Thymus (tissue), 11 donors: ENCODE measurements around the gene BROX. TPM values are rescaled to one million over a fixed set of nuclear protein-coding genes. Genes with fewer than 3 reads are reported as not detected.

ENCODE experiments used
- DNase-seq, 9 donors: peaks; one replicate each; pipeline ENCODE4 v3.0.0-alpha.2; 2013; ENCODE audit warnings: low spot score in 9 of 9, low read depth in 6 of 9, missing footprints in 1 of 9
- H3K27ac ChIP-seq, 2 donors: one replicate each; pipeline ENCODE4 v1.5.1; 2013; ENCODE audit warnings: control low read depth in 1 of 2, low read depth in 1 of 2, low read length in 1 of 2, mild to moderate bottlenecking in 1 of 2, moderate library complexity in 1 of 2
- H3K27me3 ChIP-seq, 2 donors: one replicate each; pipeline ENCODE4 v1.5.1; 2013; ENCODE audit warnings: low read length in 1 of 2; ENCODE audit not compliant: control insufficient read depth in 2 of 2, insufficient read depth in 1 of 2
- H3K36me3 ChIP-seq, 2 donors: one replicate each; pipeline ENCODE4 v1.5.1; 2013; ENCODE audit warnings: low read length in 1 of 2, mild to moderate bottlenecking in 1 of 2, moderate library complexity in 1 of 2; ENCODE audit not compliant: control insufficient read depth in 2 of 2, insufficient read depth in 2 of 2
- H3K4me1 ChIP-seq, 2 donors: one replicate each; pipeline ENCODE4 v1.5.1; 2013; ENCODE audit warnings: low read length in 2 of 2; ENCODE audit not compliant: control insufficient read depth in 2 of 2, insufficient read depth in 2 of 2
- H3K4me3 ChIP-seq, 2 donors: one replicate each; pipeline ENCODE4 v1.5.1; 2013; ENCODE audit warnings: low read length in 2 of 2, control low read depth in 1 of 2, mild to moderate bottlenecking in 1 of 2
- H3K9me3 ChIP-seq, 2 donors: one replicate each; pipeline ENCODE4 v1.5.1; 2013; ENCODE audit warnings: low read length in 1 of 2, mild to moderate bottlenecking in 1 of 2; ENCODE audit not compliant: control insufficient read depth in 2 of 2, insufficient read depth in 1 of 2
- WGBS: extraction: QIAGEN DNeasy Blood & Tissue Kit; methylation state at CpG from one replicate; pipeline ENCODE4 v1.1.7; 2013; 5-methylcytosine and 5-hydroxymethylcytosine counted together
- polyA plus RNA-seq: library from polyadenylated mRNA; stranded (reverse); fragments of 200-250 nt; gene quantifications from one replicate; pipeline ENCODE4 v1.2.3, GENCODE V29; 2013
- total RNA-seq: library from RNA; stranded (reverse); fragments of 120-200 nt; gene quantifications from one replicate; pipeline ENCODE4 v1.2.4, GENCODE V29; 2013
- donor health status: healthy.

BROX gene
- total and polyA plus RNA-seq, 2 donors = 27.5 to 35.8 TPM

GRCh38 chr1:222691016-222691415 is 21.3 kb upstream of the BROX start:
- H3K27ac ChIP-seq = no peak overlapping the region
- no peaks in the 10 kb centered on the region for H3K27me3 ChIP-seq
- 98% methylated on average over 1 of the region's 1 CpG for whole genome bisulfite sequencing
- H3K4me3 ChIP-seq = no peak overlapping the region
- no peaks in the 10 kb centered on the region for H3K4me1 ChIP-seq
- peaks cover 11 to 13% of the 10 kb centered on the region in 2 donors for H3K36me3 ChIP-seq
- no peaks in the 10 kb centered on the region for H3K9me3 ChIP-seq
- no peak for DNase-seq

- DNase-seq = no peak
- H3K27ac ChIP-seq = no peak overlapping the region
- H3K9me3 ChIP-seq = no peaks in the 10 kb centered on the region
- 94% methylated on average over 5 of the region's 5 CpGs for WGBS
- H3K27me3 ChIP-seq = no peaks in the 10 kb centered on the region
- H3K4me3 ChIP-seq = no peak overlapping the region
- peaks cover 4 to 5% of the 10 kb centered on the region in 2 donors for H3K36me3 ChIP-seq
- no peaks in the 10 kb centered on the region for H3K4me1 ChIP-seq
Measured at GRCh38 chr1:222694927-222695326, 17.4 kb upstream of the BROX start.

GRCh38 chr1:222696741-222697140 is 15.6 kb upstream of the BROX start:
- peaks cover 10 to 20% of the 10 kb centered on the region in 2 donors for H3K36me3 ChIP-seq
- 97% methylated on average over 8 of the region's 8 CpGs for WGBS
- H3K27me3 ChIP-seq = no peaks in the 10 kb centered on the region
- no peaks in the 10 kb centered on the region for H3K4me1 ChIP-seq
- no peak overlapping the region for H3K4me3 ChIP-seq
- DNase-seq = no peak
- no peaks in the 10 kb centered on the region for H3K9me3 ChIP-seq
- no peak overlapping the region for H3K27ac ChIP-seq

- H3K4me1 ChIP-seq = no peaks in the 10 kb centered on the region
- no peaks in the 10 kb centered on the region for H3K27me3 ChIP-seq
- H3K9me3 ChIP-seq = no peaks in the 10 kb centered on the region
- H3K27ac ChIP-seq = no peak overlapping the region
- WGBS = 96% methylated on average over 2 of the region's 2 CpGs
- DNase-seq = no peak
- H3K4me3 ChIP-seq = no peak overlapping the region
- H3K36me3 ChIP-seq = peaks cover 10 to 23% of the 10 kb centered on the region in 2 donors
Measured at GRCh38 chr1:222697203-222697602, 15.2 kb upstream of the BROX start.

GRCh38 chr1:222697826-222698225 is 14.5 kb upstream of the BROX start:
- 97% methylated on average over 2 of the region's 2 CpGs for WGBS
- Histone ChIP-seq H3K4me1 (no peaks in the 10 kb centered on the region), H3K36me3 (peaks cover 10 to 29% of the 10 kb centered on the region in 2 donors), H3K27ac (no peak overlapping the region), H3K4me3 (no peak overlapping the region), H3K9me3 (no peaks in the 10 kb centered on the region), H3K27me3 (no peaks in the 10 kb centered on the region)
- DNase-seq = no peak

GRCh38 chr1:222702210-222702609 is 10.2 kb upstream of the BROX start:
- Histone ChIP-seq H3K4me3 (no peak overlapping the region), H3K27ac (no peak overlapping the region), H3K9me3 (peaks cover 0 to 4% of the 10 kb centered on the region in 2 donors), H3K36me3 (peaks cover 10 to 29% of the 10 kb centered on the region in 2 donors), H3K27me3 (no peaks in the 10 kb centered on the region), H3K4me1 (no peaks in the 10 kb centered on the region)
- DNase-seq = no peak
- 98% methylated on average over 4 of the region's 4 CpGs for WGBS

GRCh38 chr1:222704260-222704659 is 8.1 kb upstream of the BROX start:
- Histone ChIP-seq H3K27ac (no peak overlapping the region), H3K36me3 (peaks cover 10 to 26% of the 10 kb centered on the region in 2 donors), H3K27me3 (no peaks in the 10 kb centered on the region), H3K9me3 (peaks cover 0 to 4% of the 10 kb centered on the region in 2 donors), H3K4me1 (no peaks in the 10 kb centered on the region), H3K4me3 (no peak overlapping the region)
- 99% methylated on average over 1 of the region's 1 CpG for WGBS
- DNase-seq = no peak

GRCh38 chr1:222706815-222707214 is 5.5 kb upstream of the BROX start:
- H3K4me1 ChIP-seq = peaks cover 4 to 8% of the 10 kb centered on the region in 2 donors
- peaks cover 0 to 9% of the 10 kb centered on the region in 2 donors for H3K9me3 ChIP-seq
- 98% methylated on average over 4 of the region's 4 CpGs for WGBS
- no peak overlapping the region for H3K4me3 ChIP-seq
- peaks cover 0 to 9% of the 10 kb centered on the region in 2 donors for H3K36me3 ChIP-seq
- no peak for DNase-seq
- H3K27ac ChIP-seq = no peak overlapping the region
- H3K27me3 ChIP-seq = no peaks in the 10 kb centered on the region

GRCh38 chr1:222709700-222710153 is 2.6 kb upstream of the BROX start:
- Histone ChIP-seq H3K27ac (no peak overlapping the region), H3K4me1 (peaks cover 5 to 12% of the 10 kb centered on the region in 2 donors), H3K27me3 (no peaks in the 10 kb centered on the region), H3K36me3 (no peaks in the 10 kb centered on the region), H3K4me3 (no peak overlapping the region), H3K9me3 (peaks cover 0 to 9% of the 10 kb centered on the region in 2 donors)
- no peak for DNase-seq
- WGBS = over 99% methylated on average over 5 of the region's 5 CpGs
